SKM-1 treated with dmso at 0.1 percent for 144 hours (cell line): ENCODE measurements around the gene MTR.

Experiments
- DNase-seq: peaks from one replicate; lab custom pipeline; 2025; ENCODE audit not compliant: unreplicated experiment; lab: John Stamatoyannopoulos, UW

MTR gene

DNA sequence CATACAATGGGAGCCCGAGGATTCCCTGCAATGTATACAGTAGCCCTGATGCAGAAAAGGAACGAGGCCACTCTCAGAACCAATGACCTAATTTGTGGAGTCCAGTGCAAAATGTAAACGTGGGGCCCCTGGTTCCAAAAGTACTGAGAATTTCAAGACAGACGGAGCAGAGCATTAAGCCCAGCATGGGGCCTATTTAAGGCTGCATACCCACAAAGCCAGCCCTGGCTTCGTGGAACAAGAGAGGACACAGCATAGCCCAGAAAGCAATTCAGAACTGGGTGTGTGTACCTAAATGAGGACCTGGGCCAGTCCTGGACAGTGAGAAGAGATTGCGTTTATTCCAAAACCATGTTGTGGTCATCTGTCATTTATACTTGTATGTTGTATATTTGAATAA is 153.9 kb downstream of the MTR start:
- no peak for DNase-seq

DNA sequence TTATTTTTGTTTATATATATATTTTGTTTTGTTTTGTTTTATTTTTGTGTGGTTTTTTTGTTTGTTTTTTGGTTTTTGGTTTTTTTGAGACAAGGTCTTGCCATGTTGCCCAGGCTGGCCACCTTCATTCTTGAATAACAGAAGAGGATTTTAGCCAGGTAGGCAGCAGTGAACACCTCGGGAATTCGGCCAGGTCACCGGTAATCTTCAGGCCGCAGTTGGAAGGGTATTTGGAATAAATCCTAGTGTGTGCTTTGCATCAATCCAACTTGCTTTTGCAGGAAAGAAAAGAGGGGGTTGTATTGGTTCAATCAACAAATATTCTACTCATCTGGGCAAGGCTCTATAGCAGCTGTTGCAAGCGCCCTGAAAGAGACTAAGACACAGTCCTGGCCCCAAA is 155.3 kb downstream of the MTR start:
- DNase-seq: no peak

DNA sequence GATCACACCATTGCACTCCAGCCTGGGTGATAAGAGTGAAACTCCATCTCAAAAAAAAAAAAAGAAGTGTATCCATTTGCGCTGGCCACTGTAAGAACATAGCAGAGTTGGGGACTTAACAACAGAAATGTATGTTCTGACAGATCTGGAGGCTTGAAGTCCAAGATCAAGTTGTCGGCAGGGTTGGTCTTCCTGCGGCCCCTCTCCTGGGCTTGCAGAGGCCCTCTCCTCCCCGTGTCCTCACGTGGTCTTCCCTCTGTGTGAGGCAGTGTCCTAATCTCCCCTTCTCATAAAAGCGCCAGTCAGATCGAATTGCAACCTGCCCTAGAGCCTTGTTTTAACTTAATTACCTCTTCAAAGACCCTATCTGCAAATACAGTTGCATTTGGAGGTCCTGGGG is 156.6 kb downstream of the MTR start:
- no peak for DNase-seq

DNA sequence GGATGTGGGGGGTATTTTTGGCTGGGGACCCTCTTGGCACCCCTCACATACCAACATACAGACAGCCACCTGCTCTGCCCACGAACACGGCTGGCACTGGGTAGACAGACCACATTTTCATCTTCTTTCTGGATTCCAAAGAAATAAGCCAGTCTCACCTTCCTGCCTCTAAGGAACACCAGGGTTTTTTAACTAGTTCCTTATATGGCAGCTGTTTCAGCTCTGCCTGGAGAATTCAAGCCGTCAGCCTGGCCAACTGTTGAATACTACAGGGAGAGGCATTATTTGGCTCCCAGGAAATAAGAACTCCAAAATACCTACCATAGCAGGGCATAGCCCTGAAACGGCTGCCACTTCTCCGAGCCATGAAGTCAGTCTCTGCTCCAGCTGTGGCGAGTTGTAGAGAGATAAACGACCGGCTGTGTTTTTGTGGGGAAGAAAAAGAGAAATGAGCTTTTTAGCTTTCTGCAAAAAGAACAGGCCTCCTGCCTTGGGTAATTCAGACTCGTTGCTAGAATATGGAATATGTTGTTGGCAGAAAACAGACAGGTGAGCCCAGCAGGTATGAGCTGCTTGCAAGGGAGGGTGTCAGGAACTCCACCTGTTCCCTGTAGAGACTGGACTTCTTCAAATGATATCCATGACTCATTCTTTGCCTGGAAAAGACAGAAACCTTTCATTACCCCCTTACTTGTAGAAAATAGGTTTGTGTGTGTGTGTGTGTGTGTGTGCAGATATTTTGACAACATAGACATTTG is 157.3 kb downstream of the MTR start:
- DNase-seq: no peak

DNA sequence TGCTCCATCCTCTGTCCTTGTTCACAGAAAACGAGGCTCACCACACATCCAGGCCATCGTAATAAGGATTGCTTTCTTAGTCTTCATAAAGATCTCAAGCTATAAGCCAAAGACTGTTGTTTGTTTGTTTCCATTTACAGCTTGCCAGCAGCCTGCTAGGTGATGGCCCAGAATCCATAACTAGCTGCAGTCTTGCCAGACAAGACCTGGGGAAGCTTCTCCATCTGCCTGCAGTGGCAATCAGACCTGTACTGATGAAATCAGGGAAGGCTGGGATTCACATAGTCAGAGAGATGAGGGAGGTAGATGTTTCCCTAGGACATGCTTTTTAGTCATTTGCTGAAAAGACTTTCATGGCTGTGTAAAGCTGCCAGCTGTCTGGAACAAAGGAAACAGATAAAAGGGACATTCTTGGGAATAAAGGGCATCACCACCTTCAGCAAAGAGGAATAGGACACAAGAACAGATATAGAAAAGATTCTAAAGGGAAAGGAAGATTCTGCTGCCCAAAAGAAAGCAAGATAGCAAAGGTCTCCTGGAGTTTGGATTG is 158.1 kb downstream of the MTR start:
- DNase-seq: no peak
